SJCRH30 (cell line): ENCODE results near the gene PIP5K1A. TPM values are rescaled to one million over a fixed set of nuclear protein-coding genes. Genes with fewer than 3 reads are reported as not detected.

Experiments used
- DNase-seq, 2 experiments: peaks; one replicate each; pipeline ENCODE4 v3.0.0-alpha.2; 2015 to 2020
- H3K27ac ChIP-seq: fragments of 250-450 bp; sonication (Bioruptor Pico); 2 replicates; pipeline ENCODE4 v1.5.1; 2020; ENCODE audit warnings: mild to moderate bottlenecking, moderate library complexity
- H3K27me3 ChIP-seq: fragments of 250-450 bp; sonication (Bioruptor Pico); 2 replicates; pipeline ENCODE4 v1.5.1; 2020; ENCODE audit warnings: mild to moderate bottlenecking, moderate library complexity
- H3K36me3 ChIP-seq: fragments of 250-450 bp; sonication (Bioruptor Pico); 2 replicates; pipeline ENCODE4 v1.5.1; 2020; ENCODE audit warnings: mild to moderate bottlenecking, moderate library complexity
- H3K4me1 ChIP-seq: fragments of 250-450 bp; sonication (Bioruptor Pico); 2 replicates; pipeline ENCODE4 v1.5.1; 2020; ENCODE audit warnings: mild to moderate bottlenecking, moderate library complexity
- H3K4me3 ChIP-seq: fragments of 250-450 bp; sonication (Bioruptor Pico); 2 replicates; pipeline ENCODE4 v1.5.1; 2020; ENCODE audit warnings: mild to moderate bottlenecking, moderate library complexity
- H3K9me3 ChIP-seq: fragments of 250-450 bp; sonication (Bioruptor Pico); replicated peaks from 2 replicates; pipeline ENCODE4 v1.5.1; 2020; ENCODE audit warnings: mild to moderate bottlenecking, moderate library complexity
- total RNA-seq: library from RNA; depleted of rRNA; stranded (reverse); fragments of >200 nt; shearing (Covaris generic); gene quantifications from 2 replicates; pipeline ENCODE4 v1.2.3, GENCODE V29; 2014

The PIP5K1A gene
- total RNA-seq, 1 experiment from 2014 or later: 99.3 TPM

DNA sequence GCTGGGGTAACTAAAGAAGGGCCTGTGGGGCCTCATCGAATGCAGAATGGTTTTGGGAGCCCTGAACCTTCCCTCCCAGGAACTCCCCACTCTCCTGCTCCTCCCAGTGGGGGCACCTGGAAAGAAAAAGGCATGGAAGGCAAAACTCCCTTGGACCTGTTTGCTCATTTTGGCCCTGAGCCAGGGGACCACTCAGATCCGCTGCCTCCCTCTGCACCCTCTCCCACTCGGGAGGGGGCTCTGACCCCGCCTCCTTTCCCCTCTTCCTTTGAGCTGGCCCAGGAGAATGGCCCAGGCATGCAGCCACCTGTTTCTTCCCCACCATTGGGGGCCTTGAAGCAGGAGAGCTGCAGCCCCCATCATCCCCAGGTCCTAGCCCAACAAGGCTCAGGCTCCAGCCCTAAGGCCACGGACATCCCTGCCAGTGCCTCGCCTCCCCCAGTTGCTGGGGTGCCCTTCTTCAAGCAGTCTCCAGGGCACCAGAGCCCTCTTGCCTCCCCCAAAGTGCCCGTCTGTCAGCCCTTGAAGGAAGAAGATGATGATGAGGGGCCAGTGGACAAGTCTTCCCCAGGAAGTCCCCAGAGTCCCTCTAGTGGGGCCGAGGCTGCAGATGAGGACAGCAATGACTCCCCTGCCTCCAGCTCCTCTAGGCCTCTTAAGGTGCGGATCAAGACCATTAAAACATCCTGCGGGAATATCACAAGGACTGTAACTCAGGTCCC lies 88.4 kb downstream of the PIP5K1A start:
- Histone ChIP-seq H3K36me3 (peaks cover 11% of the 10 kb centered on the region), H3K4me1 (no peaks in the 10 kb centered on the region), H3K9me3 (no peaks in the 10 kb centered on the region), H3K27me3 (no peaks in the 10 kb centered on the region), H3K4me3 (no peak overlapping the region), H3K27ac (no peak overlapping the region)
- DNase-seq: no peak

DNA sequence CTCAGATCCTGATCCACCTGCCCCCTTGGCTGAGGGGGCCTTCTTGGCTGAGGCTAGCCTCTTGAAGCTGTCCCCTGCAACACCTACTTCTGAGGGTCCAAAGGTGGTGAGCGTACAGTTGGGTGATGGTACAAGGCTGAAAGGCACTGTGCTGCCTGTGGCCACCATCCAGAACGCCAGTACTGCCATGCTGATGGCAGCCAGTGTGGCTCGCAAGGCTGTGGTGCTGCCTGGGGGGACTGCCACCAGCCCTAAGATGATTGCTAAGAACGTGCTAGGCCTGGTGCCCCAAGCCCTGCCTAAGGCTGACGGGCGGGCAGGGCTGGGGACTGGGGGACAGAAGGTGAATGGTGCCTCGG lies 89.0 kb downstream of the PIP5K1A start:
- no peak overlapping the region for H3K4me3 ChIP-seq
- no peaks in the 10 kb centered on the region for H3K27me3 ChIP-seq
- peaks cover 16% of the 10 kb centered on the region for H3K36me3 ChIP-seq
- H3K27ac ChIP-seq: no peak overlapping the region
- H3K9me3 ChIP-seq: no peaks in the 10 kb centered on the region
- H3K4me1 ChIP-seq: no peaks in the 10 kb centered on the region
- no peak for DNase-seq

GRCh38 chr1:151287767-151288500 lies 89.6 kb downstream of the PIP5K1A start:
- no peaks in the 10 kb centered on the region for H3K27me3 ChIP-seq
- H3K9me3 ChIP-seq: no peaks in the 10 kb centered on the region
- H3K27ac ChIP-seq: no peak overlapping the region
- peaks cover 22% of the 10 kb centered on the region for H3K36me3 ChIP-seq
- H3K4me1 ChIP-seq: no peaks in the 10 kb centered on the region
- no peak for DNase-seq
- no peak overlapping the region for H3K4me3 ChIP-seq

DNA sequence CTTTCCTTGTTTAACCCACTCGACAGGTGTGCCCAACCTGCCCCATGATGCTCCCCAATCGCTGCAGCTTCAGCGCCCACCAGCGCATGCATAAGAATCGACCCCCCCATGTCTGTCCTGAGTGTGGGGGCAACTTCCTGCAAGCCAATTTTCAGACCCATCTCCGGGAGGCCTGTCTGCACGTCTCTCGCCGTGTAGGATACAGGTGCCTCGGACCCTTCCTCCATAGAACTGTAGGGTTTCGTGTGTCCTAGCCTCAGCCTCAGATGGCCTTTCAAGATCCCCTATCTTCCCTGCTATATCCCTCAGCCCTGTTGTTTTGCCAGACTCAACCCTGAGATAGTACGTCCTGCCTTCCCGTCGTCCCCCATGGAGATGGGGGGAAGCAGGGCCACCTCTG lies 90.2 kb downstream of the PIP5K1A start:
- no peaks in the 10 kb centered on the region for H3K27me3 ChIP-seq
- H3K9me3 ChIP-seq: no peaks in the 10 kb centered on the region
- H3K36me3 ChIP-seq: peaks cover 24% of the 10 kb centered on the region
- no peak for DNase-seq
- no peaks in the 10 kb centered on the region for H3K4me1 ChIP-seq
- no peak overlapping the region for H3K4me3 ChIP-seq
- no peak overlapping the region for H3K27ac ChIP-seq

- peaks cover 31% of the 10 kb centered on the region for H3K36me3 ChIP-seq
Measured at GRCh38 chr1:151289080-151289935, 91.0 kb downstream of the PIP5K1A start.

GRCh38 chr1:151289991-151290708 lies 91.8 kb downstream of the PIP5K1A start:
- DNase-seq: no peak
- H3K4me1 ChIP-seq: no peaks in the 10 kb centered on the region
- H3K27me3 ChIP-seq: no peaks in the 10 kb centered on the region
- no peaks in the 10 kb centered on the region for H3K9me3 ChIP-seq
- peaks cover 35% of the 10 kb centered on the region for H3K36me3 ChIP-seq
- no peak overlapping the region for H3K4me3 ChIP-seq
- H3K27ac ChIP-seq: no peak overlapping the region

More at GRCh38 chr1:151289080-151289935, 91.0 kb downstream of the PIP5K1A start:
- Histone ChIP-seq H3K27ac (no peak overlapping the region), H3K4me3 (no peak overlapping the region), H3K27me3 (no peaks in the 10 kb centered on the region), H3K4me1 (no peaks in the 10 kb centered on the region), H3K9me3 (no peaks in the 10 kb centered on the region)
- DNase-seq: no peak

DNA sequence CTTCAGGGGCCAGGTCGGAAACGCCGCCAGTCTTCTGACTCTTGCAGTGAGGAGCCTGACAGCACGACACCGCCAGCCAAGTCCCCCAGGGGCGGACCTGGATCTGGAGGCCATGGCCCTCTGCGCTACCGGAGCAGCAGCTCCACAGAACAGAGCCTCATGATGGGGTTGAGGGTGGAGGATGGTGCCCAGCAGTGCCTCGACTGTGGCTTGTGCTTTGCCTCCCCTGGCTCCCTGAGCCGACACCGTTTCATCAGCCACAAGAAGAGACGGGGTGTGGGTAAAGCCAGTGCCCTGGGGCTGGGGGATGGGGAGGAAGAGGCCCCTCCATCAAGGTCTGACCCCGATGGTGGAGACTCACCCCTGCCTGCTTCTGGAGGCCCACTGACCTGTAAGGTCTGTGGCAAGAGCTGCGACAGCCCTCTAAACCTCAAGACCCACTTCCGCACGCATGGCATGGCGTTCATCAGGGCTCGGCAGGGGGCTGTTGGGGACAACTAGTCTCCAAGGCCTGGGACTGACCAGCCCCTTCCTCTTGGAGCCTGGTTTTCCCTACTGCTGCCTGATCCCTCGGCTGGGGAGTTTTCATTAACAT lies 92.5 kb downstream of the PIP5K1A start:
- Histone ChIP-seq H3K9me3 (no peaks in the 10 kb centered on the region), H3K36me3 (peaks cover 38% of the 10 kb centered on the region), H3K4me3 (no peak overlapping the region), H3K4me1 (no peaks in the 10 kb centered on the region), H3K27ac (no peak overlapping the region), H3K27me3 (no peaks in the 10 kb centered on the region)
- no peak for DNase-seq

DNA sequence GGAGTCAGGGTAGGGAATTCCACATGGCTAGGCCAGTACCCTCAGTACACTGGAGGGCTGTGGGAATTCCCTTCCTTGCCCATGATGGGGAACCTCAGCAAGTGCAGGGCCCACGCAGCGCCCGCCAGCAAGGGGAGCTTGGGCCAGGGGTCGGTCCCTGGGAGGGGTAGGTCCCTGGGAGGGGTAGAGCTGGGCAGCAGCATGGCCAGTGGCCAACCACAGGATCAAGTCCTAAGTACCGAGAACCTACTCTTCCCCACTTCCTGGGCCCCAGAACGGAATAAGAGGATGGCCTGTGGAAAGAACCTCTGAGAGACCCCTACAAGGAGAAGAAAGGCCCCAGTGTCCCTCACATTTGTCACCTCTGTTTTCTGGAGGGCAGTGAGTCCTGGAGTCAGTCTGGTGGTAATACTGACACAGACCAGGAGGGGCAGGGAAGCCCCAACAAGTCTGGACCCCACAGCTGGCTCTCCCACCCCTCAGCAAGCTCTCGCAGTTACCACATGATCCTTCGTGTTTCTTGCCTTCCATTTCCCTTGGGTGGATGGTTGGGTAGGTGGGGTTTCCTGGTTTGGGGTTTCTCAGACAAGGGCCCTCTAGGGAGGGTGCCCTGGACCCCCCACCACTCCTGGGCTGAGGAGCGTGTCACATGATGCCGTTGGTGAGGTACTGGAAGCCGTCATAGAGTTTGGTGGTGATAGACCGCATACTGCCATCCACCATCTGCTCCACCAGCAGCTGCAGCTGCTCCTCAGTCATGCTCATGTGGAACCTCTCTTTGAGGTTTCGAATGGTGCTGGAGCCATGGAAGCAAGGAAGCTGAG lies 94.1 kb downstream of the PIP5K1A start:
- no peak for DNase-seq
- H3K36me3 ChIP-seq: peaks cover 32% of the 10 kb centered on the region
- H3K27ac ChIP-seq: no peak overlapping the region
- no peaks in the 10 kb centered on the region for H3K4me1 ChIP-seq
- H3K9me3 ChIP-seq: no peaks in the 10 kb centered on the region
- H3K27me3 ChIP-seq: no peaks in the 10 kb centered on the region
- no peak overlapping the region for H3K4me3 ChIP-seq

GRCh38 chr1:151293093-151293492 lies 94.7 kb downstream of the PIP5K1A start:
- H3K27ac ChIP-seq: no peak overlapping the region
- H3K4me3 ChIP-seq: no peak overlapping the region
- no peaks in the 10 kb centered on the region for H3K9me3 ChIP-seq
- no peak for DNase-seq
- peaks cover 34% of the 10 kb centered on the region for H3K36me3 ChIP-seq
- no peaks in the 10 kb centered on the region for H3K4me1 ChIP-seq
- no peaks in the 10 kb centered on the region for H3K27me3 ChIP-seq

- H3K36me3 ChIP-seq: peaks cover 51% of the 10 kb centered on the region
- H3K4me1 ChIP-seq: no peaks in the 10 kb centered on the region
- no peak overlapping the region for H3K27ac ChIP-seq
- H3K27me3 ChIP-seq: no peaks in the 10 kb centered on the region
- no peak overlapping the region for H3K4me3 ChIP-seq
- H3K9me3 ChIP-seq: no peaks in the 10 kb centered on the region
- DNase-seq: no peak
Measured at GRCh38 chr1:151294742-151295462, 96.5 kb downstream of the PIP5K1A start.
